GM18861 (cell line): ENCODE data around the gene RBM20.

Experiments used
- ATAC-seq: cut with Tn5 transposase; IDR thresholded peaks from one replicate; pipeline ENCODE4 v1.9.1; 2021; ENCODE audit not compliant: unreplicated experiment

RBM20 gene

DNA sequence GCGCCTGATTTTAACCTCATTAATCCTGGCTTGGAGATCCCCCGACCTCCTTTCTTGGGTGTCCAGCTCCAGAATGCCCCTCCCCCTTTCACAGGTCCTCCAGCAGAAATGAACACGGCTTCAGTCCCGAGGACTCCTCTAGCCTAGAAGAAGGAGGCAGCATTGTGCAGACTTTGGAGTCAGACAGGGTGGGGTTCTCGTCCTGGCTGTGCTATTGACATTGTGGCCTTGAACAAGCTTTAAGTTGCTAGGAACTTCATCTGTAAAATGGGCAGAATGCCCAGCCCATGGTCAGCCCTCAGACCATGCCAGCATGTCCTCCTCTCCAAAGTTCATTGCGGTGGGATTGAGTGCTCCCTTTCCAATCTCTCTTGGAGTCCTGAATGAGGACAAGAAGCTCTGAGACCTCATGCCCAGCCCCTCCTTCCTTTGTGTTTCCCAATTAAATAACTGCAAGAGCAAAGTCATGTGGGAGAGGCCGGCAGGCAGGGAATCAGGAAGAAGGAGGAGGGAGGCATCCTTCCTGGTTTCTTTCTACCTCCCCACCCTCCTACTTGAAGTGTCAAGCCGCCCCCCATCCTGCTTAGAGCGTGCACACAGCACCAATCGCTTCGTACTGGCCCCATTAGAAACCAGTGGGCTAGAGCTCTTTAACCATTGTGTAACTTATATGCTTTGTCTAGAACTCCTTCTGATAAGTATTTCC lies 86.4 kb downstream of the RBM20 start:
- ATAC-seq: no peak

DNA sequence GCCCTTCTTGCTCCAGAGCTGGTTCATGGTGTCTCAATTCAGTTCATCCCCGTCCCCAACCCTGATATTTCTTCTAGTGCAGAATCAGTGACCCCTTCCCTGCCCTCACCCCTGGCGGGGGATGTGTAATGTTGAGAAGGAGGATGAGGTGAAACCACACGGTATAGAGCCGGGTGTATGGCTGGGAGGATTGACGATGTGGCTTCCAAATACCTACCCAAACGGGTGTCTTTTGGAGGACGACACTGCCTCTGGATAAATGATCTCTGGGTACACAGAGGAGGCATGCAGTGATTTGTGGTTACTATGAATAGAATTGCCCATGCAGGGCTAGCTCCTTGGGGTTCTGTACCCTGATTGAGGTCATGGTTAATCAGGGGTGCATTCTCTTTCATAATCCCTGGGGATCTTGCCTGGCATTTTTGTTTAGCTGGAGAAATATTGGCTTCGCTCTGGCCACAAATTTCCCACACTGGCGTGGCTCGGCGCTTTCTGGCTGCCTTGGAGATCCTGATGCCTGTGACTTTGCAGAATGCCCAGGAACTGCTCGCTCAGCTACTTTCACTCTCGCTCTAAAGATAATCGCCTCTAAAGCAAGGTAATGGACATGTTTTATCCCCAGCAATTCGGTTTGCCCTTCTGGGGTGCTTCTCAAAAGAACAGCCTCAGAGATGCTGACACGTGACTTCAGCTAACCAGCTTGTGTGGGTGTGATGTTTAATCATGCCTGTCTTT lies 89.2 kb downstream of the RBM20 start:
- ATAC-seq: no peak

GRCh38 chr10:110735620-110736027 lies 91.5 kb downstream of the RBM20 start:
- no peak for ATAC-seq

- ATAC-seq: no peak
Observed at GRCh38 chr10:110737886-110738634, 93.9 kb downstream of the RBM20 start.

DNA sequence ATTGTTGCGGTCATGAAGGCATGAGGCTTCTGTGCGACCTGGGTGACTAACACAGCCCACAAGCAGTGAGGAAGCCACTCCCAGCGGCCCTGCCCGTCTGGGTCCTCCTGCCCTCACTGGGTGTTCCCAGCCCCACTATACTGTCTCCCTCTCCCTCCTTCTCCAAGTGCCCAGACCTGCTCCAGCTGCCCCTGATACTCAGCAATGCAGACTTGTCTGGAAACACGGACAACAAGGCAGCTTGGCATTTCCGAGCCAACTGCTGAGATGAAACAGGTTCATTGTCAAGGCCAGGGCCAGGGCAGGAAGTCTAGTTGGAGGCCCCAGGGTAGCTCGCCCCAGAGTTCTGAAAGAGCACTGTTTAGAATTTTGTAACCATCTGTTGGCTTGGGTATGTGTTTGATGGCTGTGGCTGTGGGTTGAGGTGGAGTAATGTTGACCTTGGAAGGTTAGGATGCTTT lies 95.7 kb downstream of the RBM20 start:
- no peak for ATAC-seq

DNA sequence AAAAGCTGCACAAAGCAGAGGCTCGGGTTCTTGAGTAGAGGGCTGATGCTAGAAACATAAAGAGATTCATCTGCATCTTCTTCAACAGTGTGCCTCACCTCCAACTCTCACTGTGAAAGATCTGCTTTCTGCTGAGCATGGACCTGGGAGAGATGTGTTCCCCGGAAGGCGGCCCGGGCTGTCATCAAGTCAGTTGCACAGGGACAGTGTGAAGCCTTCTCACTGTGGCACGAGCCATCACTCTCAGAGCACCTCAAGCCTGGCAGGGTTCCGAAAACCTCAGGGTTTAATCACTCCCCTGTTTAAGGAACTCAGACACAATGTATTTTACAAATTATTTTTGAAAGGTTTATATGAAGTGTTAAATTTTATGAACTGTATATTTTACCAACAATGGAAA lies 98.7 kb downstream of the RBM20 start:
- no peak for ATAC-seq

DNA sequence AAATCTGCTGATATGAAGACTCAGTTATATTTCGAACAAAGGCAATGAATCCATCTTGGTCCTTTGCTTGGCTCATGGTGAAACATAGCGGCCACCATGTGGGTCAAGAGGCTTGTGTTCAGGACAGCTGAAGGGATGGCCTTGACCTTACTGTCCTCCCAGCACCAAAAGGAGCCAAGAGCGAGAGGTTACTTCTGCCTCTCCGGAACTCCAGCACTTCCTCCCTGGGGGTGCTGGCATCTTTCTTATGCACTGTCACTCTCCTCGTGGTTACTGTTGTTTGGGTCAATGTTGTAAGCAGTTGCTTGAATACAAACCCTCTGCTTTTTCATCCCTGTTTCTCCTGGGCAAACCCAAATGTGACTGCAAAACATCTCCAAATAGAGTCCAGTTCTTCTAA lies 100.6 kb downstream of the RBM20 start:
- ATAC-seq: no peak

DNA sequence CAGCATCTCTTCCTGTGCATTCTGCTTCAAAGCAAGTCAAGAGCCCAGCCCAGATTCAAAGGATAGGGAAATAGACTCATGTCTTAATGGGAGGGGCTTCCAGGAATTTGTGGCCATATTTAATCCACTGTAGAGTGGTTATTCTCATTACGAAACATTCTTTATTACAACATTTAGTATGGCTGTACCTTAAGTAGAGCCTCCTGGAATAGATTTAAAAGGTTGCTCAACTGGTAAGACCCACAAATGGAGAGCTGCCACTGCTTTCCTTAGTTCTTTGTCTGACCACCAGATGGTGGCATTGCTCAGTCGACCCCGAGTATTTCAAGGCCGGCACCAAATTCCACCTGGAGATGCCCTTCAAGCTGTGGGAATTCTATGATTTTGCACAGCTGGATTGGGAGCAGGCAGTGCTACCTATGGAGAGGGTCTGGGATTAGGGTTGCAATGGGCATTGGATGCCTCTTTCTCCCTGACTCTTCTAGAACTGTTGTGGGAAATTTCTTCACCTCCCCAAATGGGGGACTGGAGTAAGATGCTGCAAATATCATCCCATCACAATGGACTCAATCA lies 102.2 kb downstream of the RBM20 start:
- no peak for ATAC-seq

GRCh38 chr10:110746969-110747608 lies 103.0 kb downstream of the RBM20 start:
- ATAC-seq: no peak

GRCh38 chr10:110747609-110748464 lies 103.7 kb downstream of the RBM20 start:
- no peak for ATAC-seq

DNA sequence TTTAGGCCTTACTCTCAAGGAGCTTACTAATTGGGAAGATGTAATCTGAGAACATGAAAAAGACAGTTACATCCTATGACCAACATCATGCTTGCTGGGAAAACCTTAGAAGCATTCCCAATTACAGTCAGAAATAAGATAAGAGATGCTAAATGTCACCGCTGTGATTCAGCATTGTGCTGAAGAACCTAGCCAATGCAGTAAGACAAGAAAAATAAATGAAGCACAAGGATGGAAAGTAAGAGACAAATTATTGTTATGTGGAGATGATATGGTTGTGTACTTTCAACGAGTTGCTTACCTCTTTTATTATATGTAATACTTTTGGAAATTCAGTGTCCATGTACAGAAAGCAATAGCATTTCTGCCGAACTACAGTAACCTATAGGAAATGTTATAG lies 104.8 kb downstream of the RBM20 start:
- no peak for ATAC-seq

GRCh38 chr10:110750931-110751330 lies 106.8 kb downstream of the RBM20 start:
- ATAC-seq: no peak

GRCh38 chr10:110751850-110752249 lies 107.7 kb downstream of the RBM20 start:
- ATAC-seq: no peak

DNA sequence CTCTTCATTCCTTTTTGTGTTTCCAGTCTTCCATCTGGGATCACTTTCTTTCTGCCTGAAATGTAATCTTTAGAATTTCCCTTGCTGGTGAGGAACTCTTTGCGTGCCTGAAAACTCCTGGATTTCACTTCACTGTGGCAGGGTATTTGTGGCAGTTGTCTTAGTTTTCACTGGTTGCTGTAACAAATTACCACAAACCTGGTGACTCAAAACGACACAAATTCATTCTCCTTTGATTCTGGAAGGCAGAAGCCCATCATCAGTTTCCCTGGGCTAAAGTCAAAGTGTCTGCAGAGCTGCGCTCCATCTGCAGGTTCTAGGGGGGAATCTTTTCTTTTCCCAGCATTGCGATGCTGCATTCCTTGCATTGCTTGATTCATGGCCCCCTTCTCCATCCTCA lies 109.3 kb downstream of the RBM20 start:
- no peak for ATAC-seq

DNA sequence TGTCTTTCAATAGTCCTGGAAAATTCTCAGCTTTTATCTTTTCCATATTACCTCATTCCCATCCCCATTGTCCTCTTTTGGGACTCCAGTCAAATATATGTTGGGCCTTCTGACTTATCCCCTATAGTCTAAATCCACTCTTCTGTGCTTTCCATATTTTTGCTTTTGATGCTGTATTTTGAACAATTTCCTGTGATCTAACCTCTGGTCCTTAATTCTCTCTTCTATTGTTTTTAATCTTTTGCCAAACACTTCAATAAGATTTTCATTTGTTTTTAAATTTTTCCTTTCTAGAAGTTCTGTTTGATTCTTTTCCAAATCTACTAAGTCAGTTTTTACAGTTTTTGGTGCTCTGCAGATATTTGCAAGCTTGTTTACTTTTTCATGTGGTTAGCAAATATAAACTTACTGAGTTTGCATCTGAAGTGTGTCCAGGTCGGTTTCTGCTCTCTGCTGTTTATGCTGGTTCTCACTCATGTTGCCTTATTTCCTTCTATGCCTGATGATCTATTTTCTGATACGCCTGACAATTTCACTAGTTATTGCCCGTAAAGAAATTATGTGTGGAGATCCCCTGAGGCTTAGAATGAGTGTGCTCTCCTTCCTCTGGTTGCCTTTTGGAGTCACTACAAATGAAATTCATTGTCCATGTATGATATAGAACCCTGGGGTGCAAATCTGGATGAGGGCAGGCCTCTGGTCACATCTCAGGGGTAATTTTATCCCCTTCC lies 110.4 kb downstream of the RBM20 start:
- no peak for ATAC-seq

- no peak for ATAC-seq
Observed at GRCh38 chr10:110755781-110756180, 111.6 kb downstream of the RBM20 start.

DNA sequence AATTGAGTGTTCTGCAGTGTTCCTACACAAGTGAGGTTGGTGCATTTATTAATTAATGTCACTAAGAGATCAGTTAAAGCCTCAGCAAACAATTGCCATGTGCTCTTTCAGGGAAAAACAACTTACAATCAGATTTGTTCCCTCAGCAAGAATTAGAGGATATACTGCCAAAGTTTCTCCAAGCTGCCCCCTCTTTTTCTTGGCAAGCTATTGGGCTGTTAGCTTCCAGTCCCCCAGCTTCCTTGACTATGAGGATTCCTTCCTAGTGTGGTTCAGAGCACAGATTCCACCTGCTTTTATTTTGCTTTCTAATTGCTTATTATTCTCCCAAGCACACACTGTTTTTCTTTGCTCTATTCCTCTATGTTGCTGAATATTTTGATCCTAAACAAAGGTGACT lies 112.7 kb downstream of the RBM20 start:
- no peak for ATAC-seq

DNA sequence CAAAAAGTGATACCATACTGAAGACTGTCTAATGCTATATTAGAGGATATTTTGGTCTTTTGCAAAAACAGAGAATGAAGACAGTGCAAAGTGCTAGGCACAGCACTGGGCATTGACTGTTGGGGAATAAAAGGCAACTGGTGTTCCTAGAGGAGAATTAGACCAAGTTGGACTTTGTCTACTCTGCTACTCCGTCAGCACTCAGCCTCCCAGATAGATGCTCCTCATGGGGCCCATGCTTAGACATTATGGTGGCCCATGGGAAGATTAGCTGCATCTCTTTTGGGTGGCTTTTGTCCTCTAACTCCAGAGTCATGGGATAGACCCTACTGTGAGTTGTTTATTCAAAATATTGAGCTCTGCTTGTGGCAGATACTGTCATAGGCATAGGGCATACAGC lies 113.5 kb downstream of the RBM20 start:
- ATAC-seq: no peak

DNA sequence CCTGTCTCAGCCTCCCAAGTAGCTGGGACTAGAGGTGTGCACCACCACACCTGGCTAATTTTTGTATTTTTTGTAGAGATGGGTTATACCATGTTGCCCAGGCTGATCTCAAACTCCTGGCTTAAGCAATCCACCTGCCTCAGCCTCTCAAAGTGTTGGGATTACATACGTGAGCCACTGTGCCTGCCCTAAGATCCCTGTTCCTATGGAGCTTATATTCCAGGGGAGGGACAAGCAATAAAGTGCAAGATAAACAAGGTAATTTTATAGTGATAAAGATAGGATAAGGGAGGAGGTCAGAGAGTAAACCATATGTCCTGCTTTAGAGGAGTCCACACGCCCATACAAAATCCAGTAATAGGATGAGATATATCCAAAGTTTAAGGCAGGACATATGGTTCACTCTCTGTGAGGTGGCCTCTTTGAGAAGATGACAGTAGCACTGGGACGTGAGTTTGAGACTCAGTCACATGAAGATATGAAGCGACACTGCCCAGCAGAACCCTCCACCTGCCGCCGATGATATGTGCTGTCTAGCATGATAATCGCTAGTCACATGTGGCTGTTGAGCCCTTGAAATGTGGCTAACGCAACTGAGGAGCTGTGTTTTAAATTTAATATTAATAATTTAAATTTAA lies 114.1 kb downstream of the RBM20 start:
- no peak for ATAC-seq
